ENCODE data around the gene COL6A6. TPM values are rescaled to one million over a fixed set of nuclear protein-coding genes. Genes with fewer than 3 reads are reported as not detected.
A peak's percentile ranks its signal among the peaks of the same experiment; 100 is the strongest.

COL6A6 gene
- total RNA-seq (not detected in 2 replicates), polyA plus RNA-seq (not detected in 2 replicates), polyA minus RNA-seq (not detected in 2 replicates), Bru-seq, nascent RNA (percentile 0 among the genes with signal in this experiment), BruChase-seq, experiment 1, labeled RNA remaining after a 6-hour chase (percentile 1 among the genes with signal in this experiment), BruChase-seq, experiment 2, labeled RNA remaining after a 2-hour chase (percentile 0 among the genes with signal in this experiment)
- polyA plus RNA-seq (2011; cell fraction: cytosol; rRNA removed), result not detected in 2 replicates
- not detected in 2 replicates for polyA plus RNA-seq (2011; cell fraction: nucleus; rRNA removed)
- 0.01 TPM in 1 of 2 replicates, not detected in the other for polyA plus RNA-seq (2012)
- not detected for polyA minus RNA-seq (2011; cell fraction: cytosol; rRNA and poly(A)+ RNA removed)
- not detected in 2 replicates for polyA minus RNA-seq (2011; cell fraction: nucleus; rRNA and poly(A)+ RNA removed)
- long read RNA-seq, partial matches to known transcripts, result 0 of 2 reads
- long read RNA-seq, other reads (novel, unspliced or antisense), result 2 of 2 reads

DNA sequence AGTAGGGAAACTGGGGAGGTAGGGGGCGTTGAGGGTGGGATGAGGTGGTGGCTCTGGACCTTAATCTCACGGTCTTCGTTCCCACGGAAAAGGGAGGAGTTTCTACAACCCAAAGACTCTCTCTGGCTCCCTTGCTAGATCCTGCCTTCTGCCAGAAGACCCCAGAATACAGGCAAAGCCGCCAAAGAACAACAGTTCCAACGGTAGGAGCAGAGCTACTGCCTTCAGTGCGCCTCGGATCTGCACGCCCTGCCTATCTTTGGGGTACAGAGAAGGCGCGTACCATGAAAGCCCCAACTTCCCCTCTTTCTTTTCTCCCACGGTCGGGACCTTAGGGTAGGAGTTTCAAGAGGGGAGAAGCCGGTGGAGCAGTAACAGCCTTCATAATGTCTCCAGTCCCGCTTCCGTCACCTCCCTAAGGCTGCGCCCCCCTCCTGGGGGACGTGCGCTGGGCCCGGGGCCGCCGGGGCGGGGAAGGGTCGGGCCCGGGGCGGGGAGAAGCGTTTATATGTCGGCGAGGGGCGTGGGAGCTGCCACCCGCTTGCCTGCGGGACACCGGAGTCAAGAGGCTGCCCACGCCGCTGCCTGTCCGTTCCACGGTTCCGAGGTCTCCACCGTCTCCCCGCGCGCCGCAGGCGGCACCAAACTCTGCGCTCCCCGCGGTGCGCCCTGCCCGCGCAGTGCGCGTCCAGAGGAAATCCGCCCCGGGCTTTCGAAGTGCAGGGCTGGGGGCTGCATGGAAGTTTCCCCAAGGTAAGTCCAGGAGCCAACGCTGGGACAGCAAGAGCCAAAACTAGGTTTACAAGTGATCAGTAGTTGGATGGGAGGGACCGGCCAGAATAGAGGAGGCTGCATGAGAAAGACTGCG lies at the start of gene COL6A6:
Gene COL6A6 (plus strand): TSS at position 533 of the 868 bp plus-strand sequence. CDS start 43,188 bp downstream, outside the sequence.
- DNase-seq (ENCODE audit: low read depth, low spot score), result no peak
- Histone ChIP-seq H3K9ac (replicated peaks; ENCODE audit: extremely low read depth, insufficient read depth, low read length) (no peak within 1 kb of the TSS), H3K27ac (ENCODE audit: insufficient read depth, low read depth, low read length) (no peak within 1 kb of the TSS), H2AFZ (ENCODE audit: low read depth, low read length) (no peak within 1 kb of the TSS), H3K79me2 (ENCODE audit: control insufficient read depth, insufficient read depth, low read length) (no peaks in the 10 kb centered on the region), H3K36me3 (ENCODE audit: control insufficient read depth in 2 of 2, extremely low read depth in 1 of 2, insufficient read depth in 2 of 2, low read length in 2 of 2) (no peaks in the 10 kb centered on the region), H3K27me3 (ENCODE audit: control insufficient read depth in 2 of 2, insufficient read depth in 2 of 2, low read length in 2 of 2) (peaks cover 13 to 18% of the 10 kb centered on the region in 2 experiments), H3K9me3 (replicated peaks; ENCODE audit: control insufficient read depth, insufficient read depth, low read length) (no peaks in the 10 kb centered on the region), H3K4me2 (ENCODE audit: insufficient read depth, low read length) (no peak within 1 kb of the TSS), H4K20me1 (replicated peaks; ENCODE audit: control insufficient read depth, extremely low read depth, insufficient read depth, low read length) (no peaks in the 10 kb centered on the region), H3K9me1 (replicated peaks; ENCODE audit: control insufficient read depth, extremely low read depth, insufficient read depth, low read length) (no peaks in the 10 kb centered on the region), H3K4me3 (replicated peaks in 1 of 3; ENCODE audit: insufficient read depth in 1 of 3, low read depth in 1 of 3, low read length in 3 of 3) (no peak within 1 kb of the TSS), H3K4me1 (ENCODE audit: control insufficient read depth, extremely low read depth, insufficient read depth, low read length) (no peaks in the 10 kb centered on the region)
- ChIA-PET CTCF (interaction anchor here (1.2 kb wide), 1 partner anchor 22 kb away, joined by 3 read pairs; no protein-coding TSS in a partner anchor), POLR2A (no interaction called here)
- no peak for TF ChIP-seq MYC (IDR thresholded peaks at IDR 0.05; ENCODE audit: low read depth, low read length)
- TF ChIP-seq MAX (IDR thresholded peaks at IDR 0.05; ENCODE audit: insufficient read depth, insufficient read length), result no peak
- TF ChIP-seq GATA2 (IDR thresholded peaks at IDR 0.05; ENCODE audit: insufficient read depth, insufficient read length, low read depth, low read length), result no peak
- TF ChIP-seq FOS (IDR thresholded peaks at IDR 0.05; ENCODE audit: borderline replicate concordance, insufficient read depth, low read length), result no peak
- no peak for TF ChIP-seq POLR2A (IDR thresholded peaks at IDR 0.05; ENCODE audit: low read depth, low read length)
- TF ChIP-seq POLR2AphosphoS5 (IDR thresholded peaks at IDR 0.05; ENCODE audit: insufficient read depth, low read depth, low read length), result no peak
- no peak for TF ChIP-seq EZH2 (IDR thresholded peaks at IDR 0.05; ENCODE audit: borderline replicate concordance, low read depth, low read length, severe bottlenecking)
- TF ChIP-seq, protein P1, sequence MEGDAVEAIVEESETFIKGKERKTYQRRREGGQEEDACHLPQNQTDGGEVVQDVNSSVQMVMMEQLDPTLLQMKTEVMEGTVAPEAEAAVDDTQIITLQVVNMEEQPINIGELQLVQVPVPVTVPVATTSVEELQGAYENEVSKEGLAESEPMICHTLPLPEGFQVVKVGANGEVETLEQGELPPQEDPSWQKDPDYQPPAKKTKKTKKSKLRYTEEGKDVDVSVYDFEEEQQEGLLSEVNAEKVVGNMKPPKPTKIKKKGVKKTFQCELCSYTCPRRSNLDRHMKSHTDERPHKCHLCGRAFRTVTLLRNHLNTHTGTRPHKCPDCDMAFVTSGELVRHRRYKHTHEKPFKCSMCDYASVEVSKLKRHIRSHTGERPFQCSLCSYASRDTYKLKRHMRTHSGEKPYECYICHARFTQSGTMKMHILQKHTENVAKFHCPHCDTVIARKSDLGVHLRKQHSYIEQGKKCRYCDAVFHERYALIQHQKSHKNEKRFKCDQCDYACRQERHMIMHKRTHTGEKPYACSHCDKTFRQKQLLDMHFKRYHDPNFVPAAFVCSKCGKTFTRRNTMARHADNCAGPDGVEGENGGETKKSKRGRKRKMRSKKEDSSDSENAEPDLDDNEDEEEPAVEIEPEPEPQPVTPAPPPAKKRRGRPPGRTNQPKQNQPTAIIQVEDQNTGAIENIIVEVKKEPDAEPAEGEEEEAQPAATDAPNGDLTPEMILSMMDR (IDR thresholded peaks at IDR 0.05; ENCODE audit: extremely low read depth in 1 of 2, insufficient read depth in 1 of 2, low read depth in 1 of 2, low read length in 2 of 2), result no peak
- no peak for FAIRE-seq
- dilution Hi-C loops (cut with MboI; ENCODE audit: extremely low pct_ligation_motif_present, low sequenced_read_pairs), result no loop called here
- intact Hi-C loops (cut with micrococcal nuclease), result no loop called here
- no TSS peak for BruUV-seq (replicated peaks)

All from endothelial cell of umbilical vein (primary cell).